IMR-90 (cell line): ENCODE results near the gene CCT5. TPM values are rescaled to one million over a fixed set of nuclear protein-coding genes. Genes with fewer than 3 reads are reported as not detected.

ENCODE experiments used
- ATAC-seq: fragments of 200-7000 bp; cut with Tn5 transposase; 2 replicates; pipeline ENCODE4 v1.9.1; 2020; ENCODE audit warnings: low read depth, mild to moderate bottlenecking, moderate library complexity
- BruUV-seq: library from RNA; stranded (reverse); fragments of 400-500 nt; replicated peaks from 2 replicates; lab custom pipeline; 2021; lab: Mats Ljungman, UMichigan
- CTCF ChIA-PET: fragments of 300-600 bp; formaldehyde crosslinking; extraction: SDS; loops from one replicate; lab custom pipeline; 2021; ENCODE audit warnings: antibody characterized with exemption; lab: Yijun Ruan, JAX
- POLR2A ChIA-PET: fragments of 300-600 bp; sonication (Branson Sonifier 250); formaldehyde crosslinking; loops from one replicate; lab custom pipeline; 2022; ENCODE audit warnings: antibody characterized with exemption; ENCODE audit not compliant: unreplicated experiment; lab: Charles Lee
- DNase-seq: peaks from one replicate; pipeline ENCODE4 v3.0.0; 2013
- H2AFZ ChIP-seq: replicated peaks from 2 replicates; pipeline ENCODE3; 2013; ENCODE audit warnings: low read length, mild to moderate bottlenecking; ENCODE audit not compliant: poor library complexity
- H2AK5ac ChIP-seq: 2 replicates; pipeline ENCODE4 v1.6.1; 2013; ENCODE audit warnings: low read depth, low read length, inconsistent platforms
- H2AK9ac ChIP-seq: replicated peaks from 2 replicates; pipeline ENCODE3; 2013; ENCODE audit warnings: mild to moderate bottlenecking, low read depth, low read length, moderate library complexity; ENCODE audit not compliant: poor library complexity
- H2BK120ac ChIP-seq: 2 replicates; pipeline ENCODE4 v1.6.1; 2013; ENCODE audit warnings: low read depth, low read length, inconsistent platforms
- H2BK15ac ChIP-seq: 3 replicates; pipeline ENCODE4 v1.6.1; 2013; ENCODE audit warnings: low read depth, low read length, inconsistent platforms
- H2BK20ac ChIP-seq: 2 replicates; pipeline ENCODE4 v1.6.1; 2013; ENCODE audit warnings: low read depth, mild to moderate bottlenecking, inconsistent platforms, low read length, moderate library complexity
- H2BK5ac ChIP-seq: 2 replicates; pipeline ENCODE4 v1.6.1; 2013; ENCODE audit warnings: mild to moderate bottlenecking, low read depth, low read length, inconsistent platforms; ENCODE audit not compliant: poor library complexity, severe bottlenecking
- H3K14ac ChIP-seq: replicated peaks from 2 replicates; pipeline ENCODE4 v1.6.1; 2013; ENCODE audit warnings: low read depth, low read length, inconsistent platforms
- H3K18ac ChIP-seq: 2 replicates; pipeline ENCODE4 v1.6.1; 2013; ENCODE audit warnings: low read depth, low read length, control low read depth
- H3K23ac ChIP-seq: 2 replicates; pipeline ENCODE4 v1.6.1; 2013; ENCODE audit warnings: low read depth, low read length, inconsistent platforms
- H3K27ac ChIP-seq: 2 replicates; pipeline ENCODE4 v1.5.1; 2013; ENCODE audit warnings: mild to moderate bottlenecking, control low read depth, low read length; ENCODE audit not compliant: insufficient read depth
- H3K27me3 ChIP-seq: 2 replicates; pipeline ENCODE4 v1.6.1; 2013; ENCODE audit warnings: low read length; ENCODE audit not compliant: control insufficient read depth, insufficient read depth
- H3K36me3 ChIP-seq: 2 replicates; pipeline ENCODE4 v1.6.1; 2013; ENCODE audit warnings: low read length, mixed read lengths; ENCODE audit not compliant: control insufficient read depth, insufficient read depth
- H3K4ac ChIP-seq: 2 replicates; pipeline ENCODE4 v1.6.1; 2013; ENCODE audit warnings: low read depth, low read length, inconsistent platforms
- H3K4me1 ChIP-seq: 2 replicates; pipeline ENCODE4 v1.6.1; 2013; ENCODE audit warnings: low read length, mixed read lengths; ENCODE audit not compliant: control insufficient read depth, insufficient read depth
- H3K4me2 ChIP-seq: 2 replicates; pipeline ENCODE4 v1.6.1; 2013; ENCODE audit warnings: low read depth, mild to moderate bottlenecking, control low read depth, low read length, moderate library complexity
- H3K4me3 ChIP-seq: 2 replicates; pipeline ENCODE4 v1.5.1; 2013; ENCODE audit warnings: low read depth, mild to moderate bottlenecking, control low read depth, low read length, moderate library complexity; ENCODE audit not compliant: insufficient read depth
- H3K56ac ChIP-seq: 2 replicates; pipeline ENCODE4 v1.6.1; 2013; ENCODE audit warnings: low read length, inconsistent platforms; ENCODE audit not compliant: insufficient read depth; ENCODE audit errors: extremely low read depth
- H3K79me1 ChIP-seq, 2 experiments: 2 replicates each; pipeline ENCODE4 v1.6.1; 2013; ENCODE audit warnings: low read length in 2 of 2, inconsistent platforms in 1 of 2, low read depth in 1 of 2
- H3K9ac ChIP-seq: 2 replicates; pipeline ENCODE4 v1.6.1; 2013; ENCODE audit warnings: low read depth, low read length, control low read depth
- H3K9me1 ChIP-seq: 2 replicates; pipeline ENCODE4 v1.6.1; 2013; ENCODE audit warnings: low read length, inconsistent platforms; ENCODE audit not compliant: insufficient read depth
- H3K9me3 ChIP-seq: 2 replicates; pipeline ENCODE4 v1.6.1; 2013; ENCODE audit warnings: low read length; ENCODE audit not compliant: control insufficient read depth, insufficient read depth
- H4K20me1 ChIP-seq: 2 replicates; pipeline ENCODE4 v1.6.1; 2013; ENCODE audit warnings: low read length, inconsistent platforms; ENCODE audit not compliant: insufficient read depth
- H4K5ac ChIP-seq: 2 replicates; pipeline ENCODE4 v1.6.1; 2013; ENCODE audit warnings: mild to moderate bottlenecking, low read depth, low read length, control low read depth
- H4K8ac ChIP-seq, 2 experiments: 2 replicates each; pipeline ENCODE4 v1.6.1; 2013; ENCODE audit warnings: low read depth in 2 of 2, low read length in 2 of 2, control low read depth in 1 of 2, inconsistent platforms in 1 of 2
- H4K91ac ChIP-seq: 2 replicates; pipeline ENCODE4 v1.6.1; 2013; ENCODE audit warnings: low read depth, low read length, inconsistent platforms; ENCODE audit not compliant: insufficient read depth
- BHLHE40 ChIP-seq: fragments of 150-350 bp; IDR thresholded peaks from 2 replicates; pipeline ENCODE4 v1.6.1; 2016; ENCODE audit warnings: mild to moderate bottlenecking, low read depth, low read length
- CEBPB ChIP-seq: IDR thresholded peaks from 2 replicates; pipeline ENCODE4 v1.6.1; 2012; ENCODE audit warnings: low read depth, low read length, improper control_type of control experiment
- FOS ChIP-seq: fragments of 150-350 bp; IDR thresholded peaks from 2 replicates; pipeline ENCODE4 v1.6.1; 2016; ENCODE audit warnings: low read depth, low read length
- MAZ ChIP-seq: IDR thresholded peaks from 2 replicates; pipeline ENCODE4 v1.6.1; 2012; ENCODE audit warnings: low read depth, mild to moderate bottlenecking, low read length, improper control_type of control experiment, moderate library complexity, borderline replicate concordance
- MXI1 ChIP-seq: IDR thresholded peaks from 2 replicates; pipeline ENCODE4 v1.6.1; 2012; ENCODE audit warnings: low read depth, mild to moderate bottlenecking, low read length, moderate library complexity, borderline replicate concordance
- NFE2L2 ChIP-seq: fragments of 150-350 bp; IDR thresholded peaks from 2 replicates; pipeline ENCODE4 v1.6.1; 2016; ENCODE audit warnings: low read depth, mild to moderate bottlenecking, low read length
- RAD21 ChIP-seq: IDR thresholded peaks from 2 replicates; pipeline ENCODE4 v1.6.1; 2012; ENCODE audit warnings: low read length, improper control_type of control experiment
- RCOR1 ChIP-seq: IDR thresholded peaks from 2 replicates; pipeline ENCODE4 v1.6.1; 2012; ENCODE audit warnings: mild to moderate bottlenecking, low read length, improper control_type of control experiment; ENCODE audit not compliant: insufficient replicate concordance
- RFX5 ChIP-seq: IDR thresholded peaks from 2 replicates; pipeline ENCODE4 v1.8.0; 2012; ENCODE audit warnings: low read depth, mild to moderate bottlenecking, low read length, moderate library complexity
- SMC3 ChIP-seq: fragments of 150-350 bp; IDR thresholded peaks from 2 replicates; pipeline ENCODE4 v1.6.1; 2016; ENCODE audit warnings: low read depth, mild to moderate bottlenecking, antibody characterized with exemption, low read length, moderate library complexity
- WGBS, 2 experiments: methylation state at CpG; one replicate each; pipeline versions ENCODE4 v1.1.5 to v1.1.7; 2013; ENCODE audit warnings: missing lambda C conversion rate in 2 of 2; ENCODE audit not compliant: insufficient read length in 1 of 2; ENCODE audit errors: extremely low coverage in 2 of 2; 5-methylcytosine and 5-hydroxymethylcytosine counted together
- dilution Hi-C: fragments of 300-500 bp; cut with HindIII; formaldehyde crosslinking; loops from one replicate; pipeline ENCODE4 v1.14.3; 2018; ENCODE audit warnings: low sequenced_read_pairs; ENCODE audit not compliant: unreplicated experiment
- in situ Hi-C: fragments of 300-500 bp; cut with MboI; formaldehyde crosslinking; loops from 3 replicates; pipeline ENCODE4 v1.14.3; 2019; ENCODE audit warnings: low sequenced_read_pairs, inconsistent platforms, mixed read lengths
- intact Hi-C: fragments of 100-400 bp; cut with micrococcal nuclease; formaldehyde crosslinking; loops from 2 replicates; pipeline ENCODE4 v1.10.0; 2022
- polyA plus RNA-seq, 3 experiments: library from polyadenylated mRNA; depleted of rRNA; stranded (reverse); fragments of >200 nt; gene quantifications; 2 replicates each; pipeline ENCODE4 v1.2.3, GENCODE V29; 2012; ENCODE audit warnings: low replicate concordance in 1 of 3
- total RNA-seq: library from RNA; depleted of rRNA; stranded (reverse); fragments of >200 nt; gene quantifications from 2 replicates; pipeline ENCODE4 v1.2.3, GENCODE V29; 2012
- TF ChIP-seq, protein P1 (sequence below): conservative IDR thresholded peaks from 2 replicates; pipeline ENCODE4 v1.5.1; 2012; ENCODE audit warnings: mild to moderate bottlenecking, low read depth, low read length, improper control_type of control experiment

CCT5 gene
- total and polyA plus RNA-seq, 2 of the 4 experiments (the other 2 are of a cell fraction) = 358 to 481 TPM

DNA sequence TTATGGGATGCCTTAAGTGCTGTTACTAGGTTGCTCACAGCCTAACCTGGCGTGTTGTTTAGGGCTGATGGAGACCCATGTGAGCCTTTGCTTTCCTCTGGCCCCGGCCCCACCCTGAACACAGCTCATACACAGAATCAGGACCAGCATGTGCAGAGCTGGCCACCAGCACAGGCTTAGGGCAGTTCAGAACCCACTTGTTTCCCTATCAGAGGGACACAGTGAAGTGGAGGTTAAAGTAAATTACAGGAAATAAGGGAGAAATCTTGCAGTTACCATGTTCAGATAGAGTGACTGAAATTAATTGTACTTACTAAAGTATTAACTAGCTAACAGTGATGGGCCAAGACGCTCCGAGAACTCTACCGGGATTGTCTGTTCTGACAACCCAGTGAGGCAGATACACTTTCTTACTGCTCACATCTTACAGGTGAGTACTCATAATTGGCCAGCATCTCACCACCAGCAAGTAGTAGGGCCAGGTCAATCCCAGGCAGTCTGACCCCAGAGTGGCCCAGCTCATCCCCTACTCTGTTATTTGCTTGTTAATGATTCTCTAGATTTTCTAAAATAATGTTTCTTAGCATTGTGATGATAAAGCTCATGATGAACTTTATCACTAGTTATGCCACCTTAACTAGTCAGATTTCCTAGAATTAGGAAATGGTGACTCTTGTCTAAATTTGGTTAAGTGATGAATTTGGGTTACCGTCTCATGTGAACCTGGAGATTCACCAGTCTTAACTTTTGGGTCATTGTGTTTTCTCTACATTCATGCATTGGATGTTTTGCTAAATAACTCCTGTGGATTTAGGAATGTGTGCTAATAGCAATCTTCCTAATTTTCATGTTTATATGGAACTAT, 15.4 kb downstream of the CCT5 start:
- Histone ChIP-seq H2BK5ac (no peak overlapping the region), H3K27ac (no peak overlapping the region), H3K18ac (no peak overlapping the region), H4K5ac (no peak overlapping the region), H4K8ac (no peak overlapping the region), H3K23ac (no peak overlapping the region), H2AFZ (no peak overlapping the region), H3K56ac (no peak overlapping the region), H2AK9ac (no peak overlapping the region), H3K9me1 (peaks cover 23% of the 10 kb centered on the region), H2BK20ac (no peak overlapping the region), H3K9me3 (no peaks in the 10 kb centered on the region), H3K14ac (no peak overlapping the region), H3K79me1 (peaks cover 9 to 24% of the 10 kb centered on the region in 2 experiments), H2BK120ac (no peak overlapping the region), H2BK15ac (no peak overlapping the region), H4K20me1 (peaks cover 32% of the 10 kb centered on the region), H3K4me2 (no peak overlapping the region), H3K4ac (no peak overlapping the region), H3K4me3 (no peak overlapping the region), H4K91ac (no peak overlapping the region), H3K9ac (no peak overlapping the region), H2AK5ac (no peak overlapping the region), H3K4me1 (peaks cover 4% of the 10 kb centered on the region; the same call in 1 of the 2 replicates), H3K27me3 (no peaks in the 10 kb centered on the region), H3K36me3 (peaks cover 31% of the 10 kb centered on the region)
- intact Hi-C loops = no loop called here
- ATAC-seq (no peak), DNase-seq (no peak)
- no TSS peak for BruUV-seq
- POLR2A ChIA-PET = no interaction called here
- CTCF ChIA-PET = no interaction called here
- no CpG with 5 or more reads among the region's 6 CpGs for whole genome bisulfite sequencing, 2 experiments
- dilution Hi-C loops = no loop called here
- TF ChIP-seq FOS = no peak
- TF ChIP-seq, protein P1, sequence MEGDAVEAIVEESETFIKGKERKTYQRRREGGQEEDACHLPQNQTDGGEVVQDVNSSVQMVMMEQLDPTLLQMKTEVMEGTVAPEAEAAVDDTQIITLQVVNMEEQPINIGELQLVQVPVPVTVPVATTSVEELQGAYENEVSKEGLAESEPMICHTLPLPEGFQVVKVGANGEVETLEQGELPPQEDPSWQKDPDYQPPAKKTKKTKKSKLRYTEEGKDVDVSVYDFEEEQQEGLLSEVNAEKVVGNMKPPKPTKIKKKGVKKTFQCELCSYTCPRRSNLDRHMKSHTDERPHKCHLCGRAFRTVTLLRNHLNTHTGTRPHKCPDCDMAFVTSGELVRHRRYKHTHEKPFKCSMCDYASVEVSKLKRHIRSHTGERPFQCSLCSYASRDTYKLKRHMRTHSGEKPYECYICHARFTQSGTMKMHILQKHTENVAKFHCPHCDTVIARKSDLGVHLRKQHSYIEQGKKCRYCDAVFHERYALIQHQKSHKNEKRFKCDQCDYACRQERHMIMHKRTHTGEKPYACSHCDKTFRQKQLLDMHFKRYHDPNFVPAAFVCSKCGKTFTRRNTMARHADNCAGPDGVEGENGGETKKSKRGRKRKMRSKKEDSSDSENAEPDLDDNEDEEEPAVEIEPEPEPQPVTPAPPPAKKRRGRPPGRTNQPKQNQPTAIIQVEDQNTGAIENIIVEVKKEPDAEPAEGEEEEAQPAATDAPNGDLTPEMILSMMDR = no peak
- TF ChIP-seq MXI1 = no peak
- TF ChIP-seq RAD21 = no peak
- TF ChIP-seq SMC3 = no peak
- TF ChIP-seq MAZ = no peak
- no peak for TF ChIP-seq RCOR1
- no peak for TF ChIP-seq CEBPB
- no peak for TF ChIP-seq NFE2L2
- TF ChIP-seq RFX5 = no peak
- TF ChIP-seq BHLHE40 = no peak
- in situ Hi-C loops = no loop called here
